Esophagus muscularis mucosa (tissue), 4 donors: ENCODE measurements around the gene NRXN2.

Experiments used
- EP300 ChIP-seq: sonication (generic); formaldehyde crosslinking; IDR thresholded peaks from one replicate; pipeline ENCODE4 v1.6.1; 2017; ENCODE audit warnings: antibody characterized with exemption
- POLR2AphosphoS5 ChIP-seq, 2 donors: sonication (generic); formaldehyde crosslinking; IDR thresholded peaks; one replicate each; pipeline ENCODE4 v1.6.1; 2017; ENCODE audit warnings: antibody characterized with exemption in 2 of 2
- TF ChIP-seq, protein P1 (sequence below), 3 experiments: fragments of 200-600 bp in 2 of 3; fragments of 450-650 bp in 1 of 3; sonication (generic) in 2 of 3; IDR thresholded peaks; one replicate each; pipeline ENCODE4 v1.5.1; 2017 to 2019; ENCODE audit warnings: antibody characterized with exemption in 3 of 3, mild to moderate bottlenecking in 2 of 3, moderate library complexity in 1 of 3

- TF ChIP-seq, protein P1, sequence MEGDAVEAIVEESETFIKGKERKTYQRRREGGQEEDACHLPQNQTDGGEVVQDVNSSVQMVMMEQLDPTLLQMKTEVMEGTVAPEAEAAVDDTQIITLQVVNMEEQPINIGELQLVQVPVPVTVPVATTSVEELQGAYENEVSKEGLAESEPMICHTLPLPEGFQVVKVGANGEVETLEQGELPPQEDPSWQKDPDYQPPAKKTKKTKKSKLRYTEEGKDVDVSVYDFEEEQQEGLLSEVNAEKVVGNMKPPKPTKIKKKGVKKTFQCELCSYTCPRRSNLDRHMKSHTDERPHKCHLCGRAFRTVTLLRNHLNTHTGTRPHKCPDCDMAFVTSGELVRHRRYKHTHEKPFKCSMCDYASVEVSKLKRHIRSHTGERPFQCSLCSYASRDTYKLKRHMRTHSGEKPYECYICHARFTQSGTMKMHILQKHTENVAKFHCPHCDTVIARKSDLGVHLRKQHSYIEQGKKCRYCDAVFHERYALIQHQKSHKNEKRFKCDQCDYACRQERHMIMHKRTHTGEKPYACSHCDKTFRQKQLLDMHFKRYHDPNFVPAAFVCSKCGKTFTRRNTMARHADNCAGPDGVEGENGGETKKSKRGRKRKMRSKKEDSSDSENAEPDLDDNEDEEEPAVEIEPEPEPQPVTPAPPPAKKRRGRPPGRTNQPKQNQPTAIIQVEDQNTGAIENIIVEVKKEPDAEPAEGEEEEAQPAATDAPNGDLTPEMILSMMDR (IDR thresholded peaks at IDR 0.05) = no peak
- TF ChIP-seq EP300 (no peak), POLR2AphosphoS5 (IDR thresholded peaks at IDR 0.05) (no peak)
Measured at GRCh38 chr11:64644647-64645275, 78.2 kb downstream of the NRXN2 start.
